SK-N-SH treated with all-trans-retinoic acid at 6 μM for 48 hours (cell line): Measurements from ENCODE around the gene KLHL5.

Experiments
- ARNTL ChIP-seq: fragments of 450-650 bp; formaldehyde crosslinking; IDR thresholded peaks from 2 replicates; pipeline ENCODE4 v1.5.0; 2020; ENCODE audit warnings: low read depth, mild to moderate bottlenecking, moderate library complexity, borderline replicate concordance
- BACH2 ChIP-seq: fragments of 250-450 bp; sonication (Bioruptor Pico); IDR thresholded peaks from 2 replicates; pipeline ENCODE4 v1.9.0; 2021; ENCODE audit warnings: mild to moderate bottlenecking, borderline replicate concordance
- CREB5 ChIP-seq: fragments of 250-450 bp; sonication (Bioruptor Pico); IDR thresholded peaks from 2 replicates; pipeline ENCODE4 v1.5.1; 2020; ENCODE audit warnings: low read depth, mild to moderate bottlenecking, moderate library complexity
- PATZ1 ChIP-seq: fragments of 250-450 bp; sonication (Bioruptor Pico); IDR thresholded peaks from 2 replicates; pipeline ENCODE4 v1.8.0; 2020; ENCODE audit warnings: mild to moderate bottlenecking, moderate library complexity, borderline replicate concordance
- RARB ChIP-seq: fragments of 250-450 bp; sonication (Bioruptor Pico); IDR thresholded peaks from 2 replicates; pipeline ENCODE4 v1.8.0; 2021; ENCODE audit warnings: mild to moderate bottlenecking, moderate library complexity
- TSHZ2 ChIP-seq: fragments of 250-450 bp; sonication (Bioruptor Pico); IDR thresholded peaks from 2 replicates; pipeline ENCODE4 v1.5.0; 2020; ENCODE audit warnings: mild to moderate bottlenecking, moderate library complexity
- ZFP30 ChIP-seq: fragments of 450-650 bp; formaldehyde crosslinking; IDR thresholded peaks from 2 replicates; pipeline ENCODE4 v1.5.0; 2022; ENCODE audit warnings: mild to moderate bottlenecking, moderate library complexity
- ZNF565 ChIP-seq: fragments of 450-650 bp; formaldehyde crosslinking; conservative IDR thresholded peaks from 2 replicates; pipeline ENCODE4 v1.5.0; 2020; ENCODE audit warnings: low read depth, mild to moderate bottlenecking, moderate library complexity
- ZNF8 ChIP-seq: fragments of 450-650 bp; formaldehyde crosslinking; IDR thresholded peaks from 2 replicates; pipeline ENCODE4 v1.5.0; 2020; ENCODE audit warnings: mild to moderate bottlenecking, moderate library complexity
- TF ChIP-seq, protein P1 (sequence below): fragments of 250-450 bp; sonication (Bioruptor Pico); IDR thresholded peaks from 2 replicates; pipeline ENCODE4 v1.5.1; 2021; ENCODE audit warnings: mild to moderate bottlenecking, moderate library complexity

DNA sequence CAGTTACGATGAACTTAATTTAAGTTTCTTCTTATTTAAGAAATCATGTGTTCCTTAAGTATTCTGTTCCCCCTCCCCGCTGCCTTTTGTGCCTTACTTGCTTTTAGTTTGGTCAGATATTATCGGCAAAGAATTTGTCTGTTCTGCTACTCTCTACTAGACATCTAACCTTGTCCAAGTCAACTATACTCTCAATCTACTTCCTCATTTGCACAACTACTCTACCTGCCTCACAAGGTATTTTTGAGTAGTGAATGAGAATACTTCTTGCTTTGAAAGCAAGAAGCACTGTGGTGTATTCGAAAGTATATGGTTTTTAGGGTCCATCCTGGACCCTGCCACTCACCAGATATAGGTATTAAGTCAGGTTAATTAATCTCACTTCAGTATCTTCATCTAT is 8.0 kb upstream of the KLHL5 start:
- TF ChIP-seq RARB (CRISPR knock-in tag) (no peak), CREB5 (CRISPR knock-in tag) (no peak), ARNTL (CRISPR knock-in tag) (no peak), BACH2 (CRISPR knock-in tag) (no peak), ZNF8 (CRISPR knock-in tag) (no peak), ZFP30 (no peak), TSHZ2 (no peak), PATZ1 (CRISPR knock-in tag) (no peak), ZNF565 (no peak)
- TF ChIP-seq, protein P1, sequence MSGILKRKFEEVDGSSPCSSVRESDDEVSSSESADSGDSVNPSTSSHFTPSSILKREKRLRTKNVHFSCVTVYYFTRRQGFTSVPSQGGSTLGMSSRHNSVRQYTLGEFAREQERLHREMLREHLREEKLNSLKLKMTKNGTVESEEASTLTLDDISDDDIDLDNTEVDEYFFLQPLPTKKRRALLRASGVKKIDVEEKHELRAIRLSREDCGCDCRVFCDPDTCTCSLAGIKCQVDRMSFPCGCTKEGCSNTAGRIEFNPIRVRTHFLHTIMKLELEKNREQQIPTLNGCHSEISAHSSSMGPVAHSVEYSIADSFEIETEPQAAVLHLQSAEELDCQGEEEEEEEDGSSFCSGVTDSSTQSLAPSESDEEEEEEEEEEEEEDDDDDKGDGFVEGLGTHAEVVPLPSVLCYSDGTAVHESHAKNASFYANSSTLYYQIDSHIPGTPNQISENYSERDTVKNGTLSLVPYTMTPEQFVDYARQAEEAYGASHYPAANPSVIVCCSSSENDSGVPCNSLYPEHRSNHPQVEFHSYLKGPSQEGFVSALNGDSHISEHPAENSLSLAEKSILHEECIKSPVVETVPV (CRISPR knock-in tag), result no peak
